Activated CD4-positive, alpha-beta T cell treated with anti-CD3 and anti-CD28 coated beads for 24 hours (primary cell): Measurements from ENCODE around the gene PPP1R27.
A peak's percentile ranks its signal among the peaks of the same experiment; 100 is the strongest.

ENCODE experiments used
- DNase-seq, 2 donors: peaks; one replicate each; pipeline ENCODE4 v3.0.0-alpha.2; 2020; ENCODE audit warnings: low read depth in 2 of 2

Gene PPP1R27

GRCh38 chr17:81834831-81835267 is at the start of gene PPP1R27:
Gene PPP1R27 (minus strand): TSS chr17:81835050. CDS start chr17:81834953, 97 bp downstream.
- no peak for DNase-seq

- no peak for DNase-seq
Measured at GRCh38 chr17:81884520-81884919, 49.7 kb upstream of the PPP1R27 start.

GRCh38 chr17:81879121-81879520 is 44.3 kb upstream of the PPP1R27 start:
- DNase-seq, result no peak

GRCh38 chr17:81878294-81878693 is 43.4 kb upstream of the PPP1R27 start:
- no peak for DNase-seq

- no peak for DNase-seq
Measured at GRCh38 chr17:81877569-81877968, 42.7 kb upstream of the PPP1R27 start.

- peak; percentile 93 for DNase-seq
Measured at GRCh38 chr17:81871387-81872230, 36.8 kb upstream of the PPP1R27 start.

- DNase-seq, result no peak
Measured at GRCh38 chr17:81870981-81871386, 36.1 kb upstream of the PPP1R27 start, which contains the start of gene ARHGDIA. Gene ARHGDIA (minus strand): TSS chr17:81871337. CDS start chr17:81869930, 1,407 bp downstream.

GRCh38 chr17:81870131-81870980 is 35.5 kb upstream of the PPP1R27 start:
- DNase-seq, result peak in 1 of 2 donors; percentile 34

GRCh38 chr17:81869221-81870130 is 34.6 kb upstream of the PPP1R27 start:
- peak in 1 of 2 donors; percentile 39 for DNase-seq

GRCh38 chr17:81868674-81869220 is 33.9 kb upstream of the PPP1R27 start:
- DNase-seq, result no peak

- no peak for DNase-seq
Measured at GRCh38 chr17:81867991-81868673, 33.3 kb upstream of the PPP1R27 start.

- peak in 1 of 2 donors; percentile 20 for DNase-seq
Measured at GRCh38 chr17:81867170-81867990, 32.5 kb upstream of the PPP1R27 start.

- peak in 1 of 2 donors; percentile 34 for DNase-seq
Measured at GRCh38 chr17:81866440-81867169, 31.8 kb upstream of the PPP1R27 start.

GRCh38 chr17:81865733-81866439 is 31.0 kb upstream of the PPP1R27 start:
- no peak for DNase-seq

- no peak for DNase-seq
Measured at GRCh38 chr17:81865358-81865732, 30.5 kb upstream of the PPP1R27 start.

GRCh38 chr17:81863833-81864768 is 29.3 kb upstream of the PPP1R27 start:
- DNase-seq, result no peak

- DNase-seq, result no peak
Measured at GRCh38 chr17:81863123-81863675, 28.3 kb upstream of the PPP1R27 start.
